ENCODE measurements around the gene UQCC3. TPM values are rescaled to one million over a fixed set of nuclear protein-coding genes. Genes with fewer than 3 reads are reported as not detected.

UQCC3 gene
- total and polyA plus RNA-seq, 2 of the 13 experiments (the other 11 are each of a cell fraction or from before 2014, with no cell fraction given): 7.7 to 16.0 TPM

- no peak for TF ChIP-seq ZNF646 (CRISPR knock-in tag; IDR thresholded peaks at IDR 0.05)
- TF ChIP-seq SAP130 (CRISPR knock-in tag; IDR thresholded peaks at IDR 0.05; ENCODE audit: low read depth): peak; percentile 83
- TF ChIP-seq RFX1 (IDR thresholded peaks at IDR 0.05): no peak
- no peak for TF ChIP-seq ZNF251 (CRISPR knock-in tag; IDR thresholded peaks at IDR 0.05)
- peak; percentile 80; the same call in 1 of the 2 replicates for TF ChIP-seq KLF15 (CRISPR knock-in tag; IDR thresholded peaks at IDR 0.05; ENCODE audit: borderline replicate concordance)
- TF ChIP-seq MTERF4 (CRISPR knock-in tag; IDR thresholded peaks at IDR 0.05): no peak
- TF ChIP-seq MED1 (CRISPR knock-in tag; IDR thresholded peaks at IDR 0.05): peak; percentile 50; the same call in 1 of the 2 replicates
- peak; percentile 84 for TF ChIP-seq AGO1 (IDR thresholded peaks at IDR 0.05; ENCODE audit: low read depth, low read length, poor library complexity, severe bottlenecking)
- TF ChIP-seq TGIF2 (CRISPR knock-in tag; IDR thresholded peaks at IDR 0.05): 0 out of 2 replicates have a peak, but pooled peaks have one; percentile 48
- no peak; the same call in 1 of the 2 replicates for TF ChIP-seq ZBTB37 (CRISPR knock-in tag; IDR thresholded peaks at IDR 0.05)
- TF ChIP-seq ZBTB1 (CRISPR knock-in tag; IDR thresholded peaks at IDR 0.05; ENCODE audit: borderline replicate concordance): 0 out of 2 replicates have a peak, but pooled peaks have one; percentile 6
- no peak for TF ChIP-seq ZNF496 (CRISPR knock-in tag; IDR thresholded peaks at IDR 0.05; ENCODE audit: insufficient replicate concordance)
- 0 out of 2 replicates have a peak, but pooled peaks have one; percentile 66 for TF ChIP-seq ZNF468 (CRISPR knock-in tag; IDR thresholded peaks at IDR 0.05)
- TF ChIP-seq ZNF253 (CRISPR knock-in tag; IDR thresholded peaks at IDR 0.05; ENCODE audit: borderline replicate concordance): peak; percentile 47; the same call in 1 of the 2 replicates
- no peak for TF ChIP-seq ZNF354B (CRISPR knock-in tag; IDR thresholded peaks at IDR 0.05)
- TF ChIP-seq NFE2L1 (CRISPR knock-in tag; IDR thresholded peaks at IDR 0.05; ENCODE audit: borderline replicate concordance): no peak
- TF ChIP-seq ZNF274 (CRISPR knock-in tag; IDR thresholded peaks at IDR 0.05): no peak; the same call in 1 of the 2 replicates
- TF ChIP-seq ZNF883 (CRISPR knock-in tag; IDR thresholded peaks at IDR 0.05; ENCODE audit: not compliant biosample characterization): peak; percentile 54
- no peak for TF ChIP-seq RORA (CRISPR knock-in tag; IDR thresholded peaks at IDR 0.05)
- no peak for TF ChIP-seq CBFB (CRISPR knock-in tag; IDR thresholded peaks at IDR 0.05)
- peak; percentile 24; the same call in 1 of the 2 replicates for TF ChIP-seq ZNF616 (CRISPR knock-in tag; IDR thresholded peaks at IDR 0.05; ENCODE audit: low read depth)
Measured at GRCh38 chr11:62665075-62665598, 6.3 kb upstream of the UQCC3 start, which contains the start of the genes C11orf98 and CSKMT (continued).
